ENCODE measurements around the gene NMT2.
A peak's percentile ranks its signal among the peaks of the same experiment; 100 is the strongest.
"Not testable (repeated sequence)": the region's sequence is repeated elsewhere in the genome, so short reads cannot be mapped to it uniquely, and the experiment has no call there.

Gene NMT2

GRCh38 chr10:15168291-15168785 is at the start of gene NMT2:
Gene NMT2, minus strand, starts transcription at chr10:15168693. Its CDS starts 81 bp downstream, at chr10:15168612.
- DNase-seq (ENCODE audit: low read depth in 2 of 2) = peak in 1 of 2 donors; percentile 41

- DNase-seq (ENCODE audit: low read depth in 2 of 2) = no peak
Observed at GRCh38 chr10:15216700-15217099, 48.2 kb upstream of the NMT2 start.

GRCh38 chr10:15214237-15214636 is 45.7 kb upstream of the NMT2 start:
- no peak for DNase-seq (ENCODE audit: low read depth in 2 of 2)

- no peak for DNase-seq (ENCODE audit: low read depth in 2 of 2)
Observed at GRCh38 chr10:15213461-15213861, 45.0 kb upstream of the NMT2 start.

GRCh38 chr10:15211464-15211979 is 43.0 kb upstream of the NMT2 start:
- DNase-seq (ENCODE audit: low read depth in 2 of 2) = no peak

GRCh38 chr10:15210521-15210920 is 42.0 kb upstream of the NMT2 start:
- no peak for DNase-seq (ENCODE audit: low read depth in 2 of 2)

- peak; percentile 65 to 78 for DNase-seq (ENCODE audit: low read depth in 2 of 2)
Observed at GRCh38 chr10:15209827-15210509, 41.5 kb upstream of the NMT2 start.

GRCh38 chr10:15208221-15208620 is 39.7 kb upstream of the NMT2 start:
- no peak for DNase-seq (ENCODE audit: low read depth in 2 of 2)

- not testable (repeated sequence) for DNase-seq (ENCODE audit: low read depth in 2 of 2)
Observed at GRCh38 chr10:15207410-15207809, 38.9 kb upstream of the NMT2 start.

GRCh38 chr10:15202639-15203038 is 34.1 kb upstream of the NMT2 start:
- DNase-seq (ENCODE audit: low read depth in 2 of 2) = no peak

GRCh38 chr10:15202301-15202621 is 33.8 kb upstream of the NMT2 start:
- not testable (repeated sequence) for DNase-seq (ENCODE audit: low read depth in 2 of 2)

- no peak for DNase-seq (ENCODE audit: low read depth in 2 of 2)
Observed at GRCh38 chr10:15201589-15202300, 33.3 kb upstream of the NMT2 start.

GRCh38 chr10:15200626-15201025 is 32.1 kb upstream of the NMT2 start:
- DNase-seq (ENCODE audit: low read depth in 2 of 2) = no peak

- DNase-seq (ENCODE audit: low read depth in 2 of 2) = no peak
Observed at GRCh38 chr10:15197911-15198310, 29.4 kb upstream of the NMT2 start.

GRCh38 chr10:15197276-15197675 is 28.8 kb upstream of the NMT2 start:
- DNase-seq (ENCODE audit: low read depth in 2 of 2) = no peak

GRCh38 chr10:15196021-15196834 is 27.7 kb upstream of the NMT2 start:
- DNase-seq (ENCODE audit: low read depth in 2 of 2) = no peak

- DNase-seq (ENCODE audit: low read depth in 2 of 2) = no peak
Observed at GRCh38 chr10:15189133-15189885, 20.8 kb upstream of the NMT2 start.

GRCh38 chr10:15188603-15189002 is 20.1 kb upstream of the NMT2 start:
- DNase-seq (ENCODE audit: low read depth in 2 of 2) = no peak

- no peak for DNase-seq (ENCODE audit: low read depth in 2 of 2)
Observed at GRCh38 chr10:15183689-15184481, 15.4 kb upstream of the NMT2 start.

GRCh38 chr10:15182540-15183207 is 14.2 kb upstream of the NMT2 start:
- no peak for DNase-seq (ENCODE audit: low read depth in 2 of 2)

Data from stimulated activated CD4-positive, alpha-beta T cell treated with anti-CD3 and anti-CD28 coated beads, Interleukin-1b, Interleukin-23, amount 100 ng/mL, for 4 hours (primary cell).